ENCODE data around the gene ZNF526. TPM values are rescaled to one million over a fixed set of nuclear protein-coding genes. Genes with fewer than 3 reads are reported as not detected.

ZNF526 gene
- 1 to 10 TPM; 4.0 to 6.9 (median 6.0) TPM for total RNA-seq

DNA sequence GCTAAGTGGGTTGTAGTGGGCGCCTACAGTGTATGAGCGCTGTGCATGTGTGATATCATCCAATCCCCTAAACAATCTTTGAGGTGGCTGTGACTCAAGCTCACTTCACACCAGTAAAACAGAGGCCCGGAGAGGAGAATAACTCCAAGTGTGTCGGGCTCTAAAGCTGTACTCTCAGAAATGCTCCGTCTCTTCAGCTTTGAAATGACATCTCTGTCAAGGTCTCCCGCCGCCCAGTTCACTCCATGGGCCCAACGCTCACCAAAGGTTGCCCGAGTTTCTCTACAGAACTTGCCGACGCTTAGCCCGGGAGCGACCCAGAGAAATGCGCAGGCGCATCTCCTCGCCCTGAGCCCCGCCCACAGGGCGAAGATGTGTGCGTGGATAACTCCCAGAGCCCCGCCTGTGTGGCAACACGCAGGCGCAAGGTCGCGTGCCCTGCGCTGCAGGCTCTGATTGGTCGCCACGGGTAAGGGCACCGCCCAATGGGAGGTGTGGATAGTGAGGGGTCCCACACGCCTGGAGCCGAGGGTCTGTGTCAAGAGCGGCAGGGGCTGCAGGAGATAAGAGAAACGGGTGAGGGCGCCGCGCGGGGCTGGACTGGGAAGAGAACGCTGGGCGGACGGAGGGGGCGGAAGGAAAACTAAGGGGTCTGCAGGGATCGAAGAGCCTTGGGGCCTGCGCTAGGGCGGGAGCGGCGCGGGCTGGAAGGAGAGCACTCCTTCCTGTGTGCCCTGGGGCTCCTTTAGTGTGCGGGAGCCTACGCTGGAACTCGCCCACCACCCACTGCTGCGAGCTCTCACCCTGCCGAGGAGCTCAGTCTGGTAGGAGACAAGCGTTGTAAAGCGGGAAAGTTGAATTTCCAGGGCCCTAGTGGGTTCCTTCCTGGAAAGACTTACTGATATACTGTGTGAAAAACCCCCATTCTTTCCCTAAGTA lies at the start of gene ZNF526:
Gene ZNF526 (plus strand): TSS at position 501 of the 939 bp plus-strand sequence. CDS start 4,092 bp downstream, outside the sequence.
- TF ChIP-seq, protein P1, sequence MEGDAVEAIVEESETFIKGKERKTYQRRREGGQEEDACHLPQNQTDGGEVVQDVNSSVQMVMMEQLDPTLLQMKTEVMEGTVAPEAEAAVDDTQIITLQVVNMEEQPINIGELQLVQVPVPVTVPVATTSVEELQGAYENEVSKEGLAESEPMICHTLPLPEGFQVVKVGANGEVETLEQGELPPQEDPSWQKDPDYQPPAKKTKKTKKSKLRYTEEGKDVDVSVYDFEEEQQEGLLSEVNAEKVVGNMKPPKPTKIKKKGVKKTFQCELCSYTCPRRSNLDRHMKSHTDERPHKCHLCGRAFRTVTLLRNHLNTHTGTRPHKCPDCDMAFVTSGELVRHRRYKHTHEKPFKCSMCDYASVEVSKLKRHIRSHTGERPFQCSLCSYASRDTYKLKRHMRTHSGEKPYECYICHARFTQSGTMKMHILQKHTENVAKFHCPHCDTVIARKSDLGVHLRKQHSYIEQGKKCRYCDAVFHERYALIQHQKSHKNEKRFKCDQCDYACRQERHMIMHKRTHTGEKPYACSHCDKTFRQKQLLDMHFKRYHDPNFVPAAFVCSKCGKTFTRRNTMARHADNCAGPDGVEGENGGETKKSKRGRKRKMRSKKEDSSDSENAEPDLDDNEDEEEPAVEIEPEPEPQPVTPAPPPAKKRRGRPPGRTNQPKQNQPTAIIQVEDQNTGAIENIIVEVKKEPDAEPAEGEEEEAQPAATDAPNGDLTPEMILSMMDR (IDR thresholded peaks at IDR 0.05), result no peak
- TF ChIP-seq POLR2A (IDR thresholded peaks at IDR 0.05) (no peak), POLR2AphosphoS5 (IDR thresholded peaks at IDR 0.05) (peak; percentile 66 to 90 (median 82))
- Histone ChIP-seq H3K27ac (peak within 1 kb of the TSS; percentile 91 to 97), H3K36me3 (peaks cover 8% of the 10 kb centered on the region), H3K4me1 (peaks cover 0 to 35% of the 10 kb centered on the region in 2 donors), H3K4me3 (peak within 1 kb of the TSS; percentile 60 to 96 (median 70)), H3K27me3 (no peaks in the 10 kb centered on the region), H3K9me3 (no peaks in the 10 kb centered on the region)
- intact Hi-C loops (cut with DNase I; ENCODE audit: low total_unique reads), result no loop called here
- DNase-seq (ENCODE audit: low spot score in 2 of 2), result peak; percentile 93 to 97

DNA sequence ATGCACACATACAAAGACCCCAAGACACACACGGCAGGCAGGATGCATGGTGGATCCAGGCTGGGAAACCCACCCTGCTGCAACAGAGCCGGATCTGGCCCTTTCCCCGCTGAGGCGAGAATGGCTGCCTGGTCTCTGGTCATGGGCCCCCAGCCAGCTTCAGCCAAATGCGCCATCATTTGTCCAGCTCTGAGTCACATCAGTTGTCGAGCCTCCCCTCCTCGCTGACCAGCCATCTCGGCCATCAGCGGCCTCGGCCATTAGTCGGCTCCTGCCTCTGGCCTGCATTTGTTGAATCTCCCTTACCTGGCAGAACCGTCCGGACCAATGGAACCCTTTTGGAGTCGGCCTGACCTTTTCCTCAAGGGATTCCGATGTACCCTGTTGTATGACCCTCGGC lies 49.4 kb upstream of the ZNF526 start:
- Histone ChIP-seq H3K4me3 (no peak overlapping the region), H3K27ac (no peak overlapping the region), H3K4me1 (peaks cover 0 to 2% of the 10 kb centered on the region in 2 donors), H3K36me3 (no peaks in the 10 kb centered on the region), H3K9me3 (no peaks in the 10 kb centered on the region), H3K27me3 (peaks cover 0 to 17% of the 10 kb centered on the region in 2 donors)
- TF ChIP-seq POLR2A (IDR thresholded peaks at IDR 0.05) (no peak), POLR2AphosphoS5 (IDR thresholded peaks at IDR 0.05) (no peak)
- TF ChIP-seq, protein P1 (IDR thresholded peaks at IDR 0.05), result no peak
- DNase-seq (ENCODE audit: low spot score in 2 of 2), result no peak
- intact Hi-C loops (cut with DNase I; ENCODE audit: low total_unique reads), result no loop called here

DNA sequence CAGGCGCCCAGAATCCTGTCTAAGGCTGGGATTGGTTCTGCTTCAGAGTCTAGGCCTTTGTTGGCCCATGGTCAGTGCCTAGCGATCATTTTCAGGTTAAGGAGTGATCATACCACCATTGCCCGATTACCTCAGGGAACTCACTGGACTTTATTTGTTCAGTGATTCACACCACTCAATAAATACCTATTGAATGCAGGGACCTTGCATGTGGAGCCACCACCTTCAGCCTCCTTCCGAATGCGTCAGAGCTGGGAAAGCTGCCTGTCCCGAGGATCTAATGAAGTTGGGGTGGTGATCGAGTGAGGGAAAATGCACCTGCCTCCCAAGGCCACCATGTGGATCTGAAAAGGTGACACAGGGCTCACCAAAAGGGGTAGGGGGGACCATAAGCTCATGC lies 47.9 kb upstream of the ZNF526 start:
- Histone ChIP-seq H3K36me3 (no peaks in the 10 kb centered on the region), H3K4me1 (peaks cover 0 to 6% of the 10 kb centered on the region in 2 donors), H3K27me3 (peaks cover 0 to 21% of the 10 kb centered on the region in 2 donors), H3K27ac (no peak overlapping the region), H3K4me3 (no peak overlapping the region), H3K9me3 (no peaks in the 10 kb centered on the region)
- DNase-seq (ENCODE audit: low spot score in 2 of 2), result no peak
- TF ChIP-seq, protein P1 (IDR thresholded peaks at IDR 0.05), result no peak
- no peak for TF ChIP-seq POLR2A (IDR thresholded peaks at IDR 0.05)
- TF ChIP-seq POLR2AphosphoS5 (IDR thresholded peaks at IDR 0.05), result no peak
- intact Hi-C loops (cut with DNase I; ENCODE audit: low total_unique reads), result no loop called here

DNA sequence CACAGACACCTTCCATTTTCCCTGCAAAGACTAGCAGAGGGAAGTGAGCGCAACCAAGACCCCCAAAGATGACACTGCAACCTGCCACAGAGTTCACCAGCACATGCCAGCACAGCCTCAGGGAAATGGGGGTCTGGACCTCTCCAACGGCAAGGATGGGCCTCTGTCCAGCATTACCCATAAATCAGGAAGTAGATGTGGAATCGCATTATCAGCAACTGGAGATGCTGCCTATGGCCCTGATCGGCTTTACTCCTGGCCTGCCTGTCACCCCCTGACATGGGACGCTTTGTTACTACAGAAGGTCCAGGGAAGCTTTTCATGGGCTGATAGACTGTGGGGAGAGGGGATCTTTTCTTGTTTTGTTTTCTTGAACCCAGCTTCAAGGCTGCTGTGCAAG lies 46.4 kb upstream of the ZNF526 start:
- Histone ChIP-seq H3K36me3 (no peaks in the 10 kb centered on the region), H3K27me3 (peaks cover 0 to 33% of the 10 kb centered on the region in 2 donors), H3K27ac (no peak overlapping the region), H3K9me3 (no peaks in the 10 kb centered on the region), H3K4me1 (peaks cover 0 to 6% of the 10 kb centered on the region in 2 donors), H3K4me3 (no peak overlapping the region)
- no peak for DNase-seq (ENCODE audit: low spot score in 2 of 2)
- TF ChIP-seq POLR2AphosphoS5 (IDR thresholded peaks at IDR 0.05), result no peak
- TF ChIP-seq POLR2A (IDR thresholded peaks at IDR 0.05), result no peak
- TF ChIP-seq, protein P1 (IDR thresholded peaks at IDR 0.05), result no peak
- intact Hi-C loops (cut with DNase I; ENCODE audit: low total_unique reads), result loop anchor here (1.0 kb wide), 1 partner anchor 10 kb away; no protein-coding TSS in a partner anchor

- H3K27me3 ChIP-seq, result peaks cover under 1 to 38% of the 10 kb centered on the region in 2 donors
- DNase-seq (ENCODE audit: low spot score in 2 of 2), result no peak
- H3K27ac ChIP-seq, result no peak overlapping the region
- no peak overlapping the region for H3K4me3 ChIP-seq
- H3K4me1 ChIP-seq, result peaks cover 0 to 6% of the 10 kb centered on the region in 2 donors
- no peak for TF ChIP-seq POLR2A (IDR thresholded peaks at IDR 0.05)
- TF ChIP-seq, protein P1 (IDR thresholded peaks at IDR 0.05), result no peak
- TF ChIP-seq POLR2AphosphoS5 (IDR thresholded peaks at IDR 0.05), result no peak
- H3K36me3 ChIP-seq, result no peaks in the 10 kb centered on the region
- intact Hi-C loops (cut with DNase I; ENCODE audit: low total_unique reads), result no loop called here
- no peaks in the 10 kb centered on the region for H3K9me3 ChIP-seq
Measured at GRCh38 chr19:42174188-42174587, 45.9 kb upstream of the ZNF526 start.
